HL-60 (cell line): ENCODE measurements around the gene ALKBH6.

ENCODE experiments used
- POLR2AphosphoS5 ChIP-seq: IDR thresholded peaks from 2 replicates; pipeline ENCODE4 v1.6.1; 2012; ENCODE audit warnings: low read depth
- TF ChIP-seq, protein P1 (sequence below): IDR thresholded peaks from one replicate; pipeline ENCODE4 v1.5.1; 2011; ENCODE audit warnings: low read length, control low read depth, inconsistent platforms; ENCODE audit not compliant: insufficient read depth
- TF ChIP-seq, protein P2 (sequence below): IDR thresholded peaks from 2 replicates; pipeline ENCODE4 v1.6.1; 2012; ENCODE audit warnings: low read depth; ENCODE audit not compliant: insufficient replicate concordance

DNA sequence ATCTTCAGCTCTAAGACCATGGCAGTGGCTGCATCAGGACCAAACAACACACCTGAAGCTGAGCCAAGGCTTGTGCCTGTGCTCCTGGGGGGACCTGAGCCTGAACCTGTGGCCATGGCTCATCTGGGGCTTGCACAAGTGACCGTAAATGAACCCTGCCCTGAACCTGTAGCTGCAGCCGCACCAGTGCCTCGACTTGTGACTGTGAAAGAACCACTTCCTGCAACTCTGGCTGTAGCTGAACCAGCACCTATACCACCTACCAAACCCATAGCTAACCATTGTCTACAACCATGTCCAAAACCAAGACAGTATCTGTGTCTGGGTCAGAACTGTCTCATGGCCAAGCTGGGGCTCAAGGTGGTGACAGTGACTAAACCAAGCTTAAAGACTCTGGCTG is 47.2 kb downstream of the ALKBH6 start:
- TF ChIP-seq, protein P1, sequence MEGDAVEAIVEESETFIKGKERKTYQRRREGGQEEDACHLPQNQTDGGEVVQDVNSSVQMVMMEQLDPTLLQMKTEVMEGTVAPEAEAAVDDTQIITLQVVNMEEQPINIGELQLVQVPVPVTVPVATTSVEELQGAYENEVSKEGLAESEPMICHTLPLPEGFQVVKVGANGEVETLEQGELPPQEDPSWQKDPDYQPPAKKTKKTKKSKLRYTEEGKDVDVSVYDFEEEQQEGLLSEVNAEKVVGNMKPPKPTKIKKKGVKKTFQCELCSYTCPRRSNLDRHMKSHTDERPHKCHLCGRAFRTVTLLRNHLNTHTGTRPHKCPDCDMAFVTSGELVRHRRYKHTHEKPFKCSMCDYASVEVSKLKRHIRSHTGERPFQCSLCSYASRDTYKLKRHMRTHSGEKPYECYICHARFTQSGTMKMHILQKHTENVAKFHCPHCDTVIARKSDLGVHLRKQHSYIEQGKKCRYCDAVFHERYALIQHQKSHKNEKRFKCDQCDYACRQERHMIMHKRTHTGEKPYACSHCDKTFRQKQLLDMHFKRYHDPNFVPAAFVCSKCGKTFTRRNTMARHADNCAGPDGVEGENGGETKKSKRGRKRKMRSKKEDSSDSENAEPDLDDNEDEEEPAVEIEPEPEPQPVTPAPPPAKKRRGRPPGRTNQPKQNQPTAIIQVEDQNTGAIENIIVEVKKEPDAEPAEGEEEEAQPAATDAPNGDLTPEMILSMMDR: no peak
- no peak for TF ChIP-seq POLR2AphosphoS5
- TF ChIP-seq, protein P2, sequence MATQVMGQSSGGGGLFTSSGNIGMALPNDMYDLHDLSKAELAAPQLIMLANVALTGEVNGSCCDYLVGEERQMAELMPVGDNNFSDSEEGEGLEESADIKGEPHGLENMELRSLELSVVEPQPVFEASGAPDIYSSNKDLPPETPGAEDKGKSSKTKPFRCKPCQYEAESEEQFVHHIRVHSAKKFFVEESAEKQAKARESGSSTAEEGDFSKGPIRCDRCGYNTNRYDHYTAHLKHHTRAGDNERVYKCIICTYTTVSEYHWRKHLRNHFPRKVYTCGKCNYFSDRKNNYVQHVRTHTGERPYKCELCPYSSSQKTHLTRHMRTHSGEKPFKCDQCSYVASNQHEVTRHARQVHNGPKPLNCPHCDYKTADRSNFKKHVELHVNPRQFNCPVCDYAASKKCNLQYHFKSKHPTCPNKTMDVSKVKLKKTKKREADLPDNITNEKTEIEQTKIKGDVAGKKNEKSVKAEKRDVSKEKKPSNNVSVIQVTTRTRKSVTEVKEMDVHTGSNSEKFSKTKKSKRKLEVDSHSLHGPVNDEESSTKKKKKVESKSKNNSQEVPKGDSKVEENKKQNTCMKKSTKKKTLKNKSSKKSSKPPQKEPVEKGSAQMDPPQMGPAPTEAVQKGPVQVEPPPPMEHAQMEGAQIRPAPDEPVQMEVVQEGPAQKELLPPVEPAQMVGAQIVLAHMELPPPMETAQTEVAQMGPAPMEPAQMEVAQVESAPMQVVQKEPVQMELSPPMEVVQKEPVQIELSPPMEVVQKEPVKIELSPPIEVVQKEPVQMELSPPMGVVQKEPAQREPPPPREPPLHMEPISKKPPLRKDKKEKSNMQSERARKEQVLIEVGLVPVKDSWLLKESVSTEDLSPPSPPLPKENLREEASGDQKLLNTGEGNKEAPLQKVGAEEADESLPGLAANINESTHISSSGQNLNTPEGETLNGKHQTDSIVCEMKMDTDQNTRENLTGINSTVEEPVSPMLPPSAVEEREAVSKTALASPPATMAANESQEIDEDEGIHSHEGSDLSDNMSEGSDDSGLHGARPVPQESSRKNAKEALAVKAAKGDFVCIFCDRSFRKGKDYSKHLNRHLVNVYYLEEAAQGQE: no peak
